Measurements from ENCODE around the gene LRIG1. TPM values are rescaled to one million over a fixed set of nuclear protein-coding genes. Genes with fewer than 3 reads are reported as not detected.

The LRIG1 gene
- total RNA-seq, 1 experiment from 2014 or later, result 52.4 TPM

DNA sequence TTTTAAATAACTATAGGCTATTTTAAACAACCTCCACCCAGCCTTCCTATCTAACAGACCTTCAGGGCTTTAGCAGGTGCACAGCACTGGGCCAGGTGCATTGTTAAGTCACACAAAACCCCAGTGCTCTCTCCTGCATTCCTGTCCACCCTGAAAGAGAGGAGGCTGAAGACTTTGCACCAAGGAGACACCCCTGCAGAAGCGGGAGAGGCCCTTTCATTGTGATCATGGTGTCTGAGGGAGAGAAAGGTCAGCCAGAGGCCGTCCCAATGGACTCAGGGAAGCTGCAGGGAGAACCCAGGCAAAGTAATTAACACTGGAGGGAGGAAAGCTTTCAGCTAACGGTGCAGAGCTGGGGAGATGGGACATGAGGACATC lies 5.2 kb downstream of the LRIG1 start:
- H3K27me3 ChIP-seq (ENCODE audit: low read length), result no peaks in the 10 kb centered on the region
- peak overlapping the region; percentile 63 for H3K27ac ChIP-seq (ENCODE audit: low read length)
- H3K36me3 ChIP-seq (ENCODE audit: insufficient read depth, low read length), result no peaks in the 10 kb centered on the region
- H2AFZ ChIP-seq (ENCODE audit: low read length), result no peak overlapping the region
- H3K79me2 ChIP-seq (ENCODE audit: low read length), result peaks cover 31% of the 10 kb centered on the region; the same call in 1 of the 2 replicates
- H3K4me3 ChIP-seq (ENCODE audit: low read length), result peak overlapping the region; percentile 3; the same call in 1 of the 2 replicates
- H3K9me2 ChIP-seq (replicated peaks; ENCODE audit: insufficient read depth, low read length), result no peaks in the 10 kb centered on the region
- H3K9me3 ChIP-seq (ENCODE audit: low read length), result no peaks in the 10 kb centered on the region
- peak overlapping the region; percentile 34 for H3K4me2 ChIP-seq (ENCODE audit: low read depth, low read length, poor library complexity, severe bottlenecking)
- H3K4me1 ChIP-seq (ENCODE audit: low read length), result peaks cover 90% of the 10 kb centered on the region
- DNase-seq, result no peak
- no peaks in the 10 kb centered on the region for H4K20me1 ChIP-seq (ENCODE audit: insufficient read depth, low read depth, low read length)
- H3K9ac ChIP-seq (ENCODE audit: low read length), result peak overlapping the region; percentile 47

DNA sequence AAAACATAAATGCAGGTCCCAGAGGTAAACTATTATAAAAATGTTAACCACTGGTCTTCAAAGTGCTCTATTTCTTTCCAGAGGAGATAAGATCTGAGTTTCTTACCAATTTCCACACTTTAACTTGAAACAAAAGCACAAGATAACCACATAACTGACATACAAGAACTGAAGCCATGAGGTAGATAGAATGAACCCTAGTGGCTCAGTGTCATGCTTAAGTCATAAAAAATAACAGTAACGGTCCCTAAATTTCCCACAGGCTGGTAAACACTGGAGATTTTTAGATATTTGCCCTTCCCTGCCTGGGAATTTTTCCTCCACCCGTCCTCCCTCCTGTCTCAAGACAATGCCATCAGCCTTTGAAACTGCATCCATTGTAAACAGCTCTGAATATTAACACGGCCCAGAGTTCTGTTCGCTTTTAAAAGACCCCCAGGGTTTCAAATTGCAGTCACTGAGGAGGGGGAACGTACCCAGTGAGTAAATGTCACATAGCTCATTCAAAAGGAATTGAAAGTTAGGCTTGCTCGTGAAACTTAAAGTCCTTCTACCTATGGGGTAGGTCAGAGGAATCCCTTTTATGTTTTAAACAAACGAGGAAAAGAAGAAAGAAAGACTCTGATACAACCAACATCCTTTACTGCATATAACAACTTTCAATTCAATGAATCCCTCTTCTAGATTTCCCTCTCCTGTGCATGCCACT lies 5.7 kb downstream of the LRIG1 start:
- peaks cover 33% of the 10 kb centered on the region; the same call in 1 of the 2 replicates for H3K79me2 ChIP-seq (ENCODE audit: low read length)
- peak overlapping the region; percentile 34 for H3K4me2 ChIP-seq (ENCODE audit: low read depth, low read length, poor library complexity, severe bottlenecking)

DNA sequence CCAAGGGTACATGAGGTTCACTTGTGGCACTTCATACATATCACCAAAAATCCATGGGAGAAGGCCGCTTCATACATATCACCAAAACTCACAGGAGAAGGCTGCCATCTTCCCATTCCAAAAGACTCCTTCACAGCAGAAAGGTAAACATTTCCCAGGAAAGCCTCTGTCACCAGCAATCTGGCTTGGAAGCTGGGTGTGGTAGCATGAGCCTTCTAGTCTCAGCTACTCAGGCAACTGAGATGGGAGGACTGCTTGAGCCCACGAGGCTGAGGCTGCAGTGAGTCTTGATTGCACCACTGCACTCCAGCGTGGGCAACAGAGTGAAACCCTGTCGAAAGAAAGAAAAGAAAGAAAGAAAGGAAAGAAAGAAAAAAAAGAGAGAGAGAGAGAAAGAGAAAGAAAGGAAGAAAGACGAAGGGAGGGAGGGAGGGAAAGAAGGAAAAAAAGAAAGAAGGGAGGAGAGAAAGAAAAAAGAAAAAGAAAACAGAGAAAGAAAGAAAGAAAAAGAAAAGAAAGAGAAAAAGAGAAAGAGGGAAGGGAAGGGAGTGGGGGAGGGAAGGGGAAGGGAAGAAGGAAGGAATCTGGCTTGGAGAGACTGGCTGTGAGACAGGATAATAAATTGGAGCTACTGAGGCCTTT lies 7.2 kb downstream of the LRIG1 start:
- H3K9me3 ChIP-seq (ENCODE audit: low read length), result no peaks in the 10 kb centered on the region
- H3K9me2 ChIP-seq (replicated peaks; ENCODE audit: insufficient read depth, low read length), result no peaks in the 10 kb centered on the region
- H2AFZ ChIP-seq (ENCODE audit: low read length), result no peak overlapping the region
- H3K4me1 ChIP-seq (ENCODE audit: low read length), result peaks cover 98% of the 10 kb centered on the region
- H3K27ac ChIP-seq (ENCODE audit: low read length), result peak overlapping the region; percentile 4; the same call in 1 of the 2 replicates
- no peak overlapping the region for H3K9ac ChIP-seq (ENCODE audit: low read length)
- H3K79me2 ChIP-seq (ENCODE audit: low read length), result peaks cover 29% of the 10 kb centered on the region; the same call in 1 of the 2 replicates
- no peaks in the 10 kb centered on the region for H4K20me1 ChIP-seq (ENCODE audit: insufficient read depth, low read depth, low read length)
- H3K4me3 ChIP-seq (ENCODE audit: low read length), result no peak overlapping the region
- DNase-seq, result no peak
- no peaks in the 10 kb centered on the region for H3K27me3 ChIP-seq (ENCODE audit: low read length)
- no peak overlapping the region for H3K4me2 ChIP-seq (ENCODE audit: low read depth, low read length, poor library complexity, severe bottlenecking)
- H3K36me3 ChIP-seq (ENCODE audit: insufficient read depth, low read length), result no peaks in the 10 kb centered on the region

More for the DNA sequence above, 5.7 kb downstream of the LRIG1 start:
- Histone ChIP-seq H3K4me3 (ENCODE audit: low read length) (peak overlapping the region; percentile 3; the same call in 1 of the 2 replicates), H3K9ac (ENCODE audit: low read length) (peak overlapping the region; percentile 47; the same call in 1 of the 2 replicates), H2AFZ (ENCODE audit: low read length) (no peak overlapping the region), H3K9me3 (ENCODE audit: low read length) (no peaks in the 10 kb centered on the region), H3K27ac (ENCODE audit: low read length) (peak overlapping the region; percentile 63), H3K27me3 (ENCODE audit: low read length) (no peaks in the 10 kb centered on the region), H3K36me3 (ENCODE audit: insufficient read depth, low read length) (no peaks in the 10 kb centered on the region), H3K9me2 (replicated peaks; ENCODE audit: insufficient read depth, low read length) (no peaks in the 10 kb centered on the region), H4K20me1 (ENCODE audit: insufficient read depth, low read depth, low read length) (no peaks in the 10 kb centered on the region), H3K4me1 (ENCODE audit: low read length) (peaks cover 93% of the 10 kb centered on the region)
- no peak for DNase-seq

DNA sequence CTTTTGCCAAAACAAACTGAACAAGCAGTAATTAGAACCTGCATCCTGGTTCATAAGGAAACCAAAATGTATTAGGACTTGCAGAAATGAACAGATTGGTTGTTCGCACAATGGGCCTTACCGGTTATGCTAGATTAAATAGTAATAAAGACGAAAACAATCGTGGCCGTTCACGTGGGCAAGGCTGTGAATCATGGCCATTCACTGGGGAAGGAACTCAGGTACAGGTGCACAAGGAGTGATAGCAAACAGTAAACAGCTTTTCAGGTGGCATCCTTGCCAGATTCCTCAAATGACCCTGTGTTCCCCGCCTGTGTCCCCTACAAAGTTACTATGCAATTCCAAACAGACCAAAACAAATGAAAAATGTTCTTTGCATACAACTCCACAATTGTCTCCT lies 8.2 kb downstream of the LRIG1 start:
- Histone ChIP-seq H3K27ac (ENCODE audit: low read length) (no peak overlapping the region; the same call in 1 of the 2 replicates), H3K9ac (ENCODE audit: low read length) (no peak overlapping the region), H3K36me3 (ENCODE audit: insufficient read depth, low read length) (no peaks in the 10 kb centered on the region), H4K20me1 (ENCODE audit: insufficient read depth, low read depth, low read length) (no peaks in the 10 kb centered on the region), H3K4me3 (ENCODE audit: low read length) (no peak overlapping the region), H3K79me2 (ENCODE audit: low read length) (peaks cover 26% of the 10 kb centered on the region; the same call in 1 of the 2 replicates), H3K4me1 (ENCODE audit: low read length) (peaks cover 96% of the 10 kb centered on the region), H3K9me2 (replicated peaks; ENCODE audit: insufficient read depth, low read length) (no peaks in the 10 kb centered on the region), H3K4me2 (ENCODE audit: low read depth, low read length, poor library complexity, severe bottlenecking) (no peak overlapping the region), H2AFZ (ENCODE audit: low read length) (no peak overlapping the region), H3K27me3 (ENCODE audit: low read length) (no peaks in the 10 kb centered on the region), H3K9me3 (ENCODE audit: low read length) (no peaks in the 10 kb centered on the region)
- no peak for DNase-seq

DNA sequence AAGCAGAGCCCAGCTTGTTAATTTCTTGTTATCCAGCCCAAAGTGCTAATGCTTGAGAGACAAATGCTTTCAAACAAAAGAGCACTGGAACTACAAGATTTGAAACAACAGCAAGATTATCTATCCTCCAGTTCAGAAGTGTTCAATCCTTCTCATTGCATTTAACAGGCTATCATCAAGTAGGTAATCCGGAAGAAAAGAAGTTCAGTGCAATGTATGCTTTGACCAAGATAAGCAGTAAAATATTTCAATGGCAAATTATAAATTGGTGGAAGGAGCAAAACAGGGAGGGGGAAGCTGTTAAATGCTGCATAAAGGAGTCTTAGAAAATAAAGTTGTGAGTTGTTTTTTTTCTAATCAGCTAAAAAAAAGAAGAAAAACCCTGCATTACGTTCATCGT lies 8.8 kb downstream of the LRIG1 start:
- no peak for DNase-seq
- Histone ChIP-seq H3K9me3 (ENCODE audit: low read length) (no peaks in the 10 kb centered on the region), H3K27me3 (ENCODE audit: low read length) (no peaks in the 10 kb centered on the region), H3K4me1 (ENCODE audit: low read length) (peaks cover 96% of the 10 kb centered on the region), H3K4me2 (ENCODE audit: low read depth, low read length, poor library complexity, severe bottlenecking) (no peak overlapping the region), H3K4me3 (ENCODE audit: low read length) (no peak overlapping the region), H3K9ac (ENCODE audit: low read length) (no peak overlapping the region), H3K36me3 (ENCODE audit: insufficient read depth, low read length) (no peaks in the 10 kb centered on the region), H3K79me2 (ENCODE audit: low read length) (peaks cover 28% of the 10 kb centered on the region), H4K20me1 (ENCODE audit: insufficient read depth, low read depth, low read length) (no peaks in the 10 kb centered on the region), H2AFZ (ENCODE audit: low read length) (no peak overlapping the region), H3K27ac (ENCODE audit: low read length) (no peak overlapping the region; the same call in 1 of the 2 replicates), H3K9me2 (replicated peaks; ENCODE audit: insufficient read depth, low read length) (no peaks in the 10 kb centered on the region)

DNA sequence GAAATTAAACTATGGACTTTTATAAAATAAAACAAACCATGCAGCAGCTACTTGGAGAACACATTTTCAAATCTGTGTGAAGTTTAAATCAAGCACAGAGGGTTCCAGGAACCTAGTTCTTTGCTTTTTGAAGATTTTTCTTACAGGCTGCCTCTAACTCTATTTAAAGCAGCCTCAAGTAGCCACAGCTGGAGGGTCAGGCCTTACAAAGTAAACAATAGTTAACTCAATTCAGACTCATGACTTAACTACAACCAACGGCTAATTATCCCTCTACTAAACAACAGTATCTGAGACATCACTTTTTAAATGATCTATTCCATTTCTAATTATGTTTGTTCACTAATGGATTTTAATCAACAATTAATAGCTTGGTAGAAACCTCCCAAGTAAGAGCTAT lies 9.8 kb downstream of the LRIG1 start:
- Histone ChIP-seq H3K4me2 (ENCODE audit: low read depth, low read length, poor library complexity, severe bottlenecking) (peak overlapping the region; percentile 58), H3K27me3 (ENCODE audit: low read length) (no peaks in the 10 kb centered on the region), H3K4me3 (ENCODE audit: low read length) (peak overlapping the region; percentile 17), H3K4me1 (ENCODE audit: low read length) (peaks cover 89% of the 10 kb centered on the region), H3K27ac (ENCODE audit: low read length) (peak overlapping the region; percentile 50), H3K9ac (ENCODE audit: low read length) (peak overlapping the region; percentile 13; the same call in 1 of the 2 replicates), H4K20me1 (ENCODE audit: insufficient read depth, low read depth, low read length) (no peaks in the 10 kb centered on the region), H3K79me2 (ENCODE audit: low read length) (peaks cover 33% of the 10 kb centered on the region), H3K9me2 (replicated peaks; ENCODE audit: insufficient read depth, low read length) (no peaks in the 10 kb centered on the region), H3K9me3 (ENCODE audit: low read length) (no peaks in the 10 kb centered on the region), H2AFZ (ENCODE audit: low read length) (no peak overlapping the region), H3K36me3 (ENCODE audit: insufficient read depth, low read length) (no peaks in the 10 kb centered on the region)
- no peak for DNase-seq

DNA sequence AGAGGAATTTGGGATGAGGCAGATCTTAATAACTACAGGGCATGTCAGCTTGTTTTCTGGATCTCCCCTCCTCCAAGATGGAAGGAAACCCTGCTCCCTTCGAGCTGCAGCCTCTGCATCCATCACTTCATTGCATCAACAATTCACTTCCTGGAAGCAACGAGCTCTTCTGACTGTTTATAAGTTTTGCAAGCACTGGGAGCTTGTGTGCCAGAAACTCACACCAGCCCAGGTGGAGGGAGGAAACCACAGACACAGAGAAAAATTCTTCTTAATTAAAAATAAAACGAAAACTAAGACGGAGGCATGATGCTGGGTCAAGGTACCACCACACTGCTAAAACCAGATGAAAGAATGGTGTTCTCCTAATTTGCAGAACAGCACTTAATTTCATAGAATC lies 10.6 kb downstream of the LRIG1 start:
- Histone ChIP-seq H3K4me1 (ENCODE audit: low read length) (peaks cover 81% of the 10 kb centered on the region), H3K36me3 (ENCODE audit: insufficient read depth, low read length) (no peaks in the 10 kb centered on the region), H3K4me3 (ENCODE audit: low read length) (peak overlapping the region; percentile 17), H4K20me1 (ENCODE audit: insufficient read depth, low read depth, low read length) (no peaks in the 10 kb centered on the region), H3K27ac (ENCODE audit: low read length) (peak overlapping the region; percentile 50), H2AFZ (ENCODE audit: low read length) (peak overlapping the region; percentile 24; the same call in 1 of the 2 replicates), H3K9me3 (ENCODE audit: low read length) (no peaks in the 10 kb centered on the region), H3K79me2 (ENCODE audit: low read length) (peaks cover 39% of the 10 kb centered on the region), H3K9me2 (replicated peaks; ENCODE audit: insufficient read depth, low read length) (no peaks in the 10 kb centered on the region), H3K9ac (ENCODE audit: low read length) (peak overlapping the region; percentile 13), H3K4me2 (ENCODE audit: low read depth, low read length, poor library complexity, severe bottlenecking) (peak overlapping the region; percentile 58), H3K27me3 (ENCODE audit: low read length) (no peaks in the 10 kb centered on the region)
- no peak for DNase-seq

DNA sequence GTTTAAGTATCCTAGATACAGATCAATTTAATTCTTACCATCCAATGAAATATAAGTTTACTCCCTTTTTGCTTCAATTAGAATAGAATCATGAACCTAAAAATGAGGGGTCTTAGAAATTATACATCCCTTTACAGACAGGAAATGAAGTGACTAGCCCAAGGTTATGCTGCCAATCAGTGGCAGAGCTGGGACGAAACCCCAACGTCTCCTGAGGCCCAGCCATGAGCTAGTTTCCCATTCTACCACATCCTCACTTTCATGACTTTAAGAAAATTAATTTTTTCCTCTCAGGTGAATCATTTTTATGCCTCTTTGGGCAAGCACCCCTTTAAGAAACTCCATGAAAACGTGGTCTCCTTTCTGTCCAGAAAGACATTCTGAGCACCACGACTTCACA lies 11.2 kb downstream of the LRIG1 start:
- H3K4me1 ChIP-seq (ENCODE audit: low read length), result peaks cover 75% of the 10 kb centered on the region
- H3K27ac ChIP-seq (ENCODE audit: low read length), result peak overlapping the region; percentile 50
- H3K9ac ChIP-seq (ENCODE audit: low read length), result no peak overlapping the region
- peaks cover 34% of the 10 kb centered on the region for H3K79me2 ChIP-seq (ENCODE audit: low read length)
- no peaks in the 10 kb centered on the region for H3K9me2 ChIP-seq (replicated peaks; ENCODE audit: insufficient read depth, low read length)
- no peak for DNase-seq
- no peaks in the 10 kb centered on the region for H4K20me1 ChIP-seq (ENCODE audit: insufficient read depth, low read depth, low read length)
- H2AFZ ChIP-seq (ENCODE audit: low read length), result 0 out of 2 replicates have a peak overlapping the region, but pooled peaks have one; percentile 24
- no peaks in the 10 kb centered on the region for H3K9me3 ChIP-seq (ENCODE audit: low read length)
- peak overlapping the region; percentile 58 for H3K4me2 ChIP-seq (ENCODE audit: low read depth, low read length, poor library complexity, severe bottlenecking)
- H3K27me3 ChIP-seq (ENCODE audit: low read length), result no peaks in the 10 kb centered on the region
- H3K4me3 ChIP-seq (ENCODE audit: low read length), result no peak overlapping the region
- H3K36me3 ChIP-seq (ENCODE audit: insufficient read depth, low read length), result no peaks in the 10 kb centered on the region

All from Karpas-422 (cell line).